SK-N-SH (cell line): ENCODE data around the gene USP12. TPM values are rescaled to one million over a fixed set of nuclear protein-coding genes. Genes with fewer than 3 reads are reported as not detected.

Experiments
- CTCF ChIA-PET: fragments of 300-600, 350-600 bp; formaldehyde crosslinking; extraction: SDS; loops from one replicate; lab custom pipeline; 2021; lab: Yijun Ruan, JAX
- POLR2A ChIA-PET: fragments of 350-600 bp; sonication (Branson Sonifier 250); formaldehyde crosslinking; extraction: SDS; loops from one replicate; lab custom pipeline; 2020; ENCODE audit warnings: antibody characterized with exemption, inconsistent platforms; lab: Yijun Ruan, JAX
- DNase-seq: peaks from one replicate; pipeline ENCODE4 v3.0.0; 2012
- H2AFZ ChIP-seq: fragments of 200-600 bp; sonication (generic); 2 replicates; pipeline ENCODE4 v1.8.1; 2016; ENCODE audit warnings: antibody characterized with exemption, mild to moderate bottlenecking, low read depth
- H3F3A ChIP-seq: fragments of 200-600 bp; sonication (generic); replicated peaks from 2 replicates; pipeline ENCODE3; 2016; ENCODE audit warnings: antibody characterized with exemption, mild to moderate bottlenecking; ENCODE audit not compliant: insufficient read depth
- H3K27ac ChIP-seq, 2 experiments: fragments of 200-500 bp in 1 of 2; fragments of 200-600 bp in 1 of 2; sonication (Bioruptor generic) in 1 of 2; sonication (generic), shearing (Covaris generic) in 1 of 2; 2 replicates each; pipeline versions ENCODE4 v1.5.1 to v1.6.1; 2014 to 2016; ENCODE audit warnings: low read depth in 2 of 2, inconsistent platforms in 1 of 2, low read length in 1 of 2, mild to moderate bottlenecking in 1 of 2, mixed read lengths in 1 of 2
- H3K27me3 ChIP-seq: fragments of 200-600 bp; sonication (generic), shearing (Covaris generic); 2 replicates; pipeline ENCODE4 v1.6.1; 2016; ENCODE audit warnings: mixed run types; ENCODE audit not compliant: insufficient read depth
- H3K36me3 ChIP-seq, 2 experiments: fragments of 200-500 bp in 1 of 2; fragments of 200-600 bp in 1 of 2; sonication (Bioruptor generic) in 1 of 2; sonication (generic) in 1 of 2; replicated peaks in 1 of 2; 2 replicates each; pipeline versions ENCODE3 to v1.5.1; 2014 to 2016; ENCODE audit warnings: low read length in 1 of 2, mild to moderate bottlenecking in 1 of 2; ENCODE audit not compliant: insufficient read depth in 2 of 2, control insufficient read depth in 1 of 2
- H3K4me1 ChIP-seq, 2 experiments: fragments of 200-500 bp in 1 of 2; fragments of 200-600 bp in 1 of 2; sonication (Bioruptor generic) in 1 of 2; sonication (generic), shearing (Covaris generic) in 1 of 2; 2 replicates each; pipeline versions ENCODE4 v1.5.1 to v1.6.1; 2014 to 2016; ENCODE audit warnings: low read depth in 1 of 2, low read length in 1 of 2, mixed run types in 1 of 2; ENCODE audit not compliant: insufficient read depth in 2 of 2, control insufficient read depth in 1 of 2
- H3K4me2 ChIP-seq: fragments of 200-600 bp; sonication (generic), shearing (Covaris generic); 2 replicates; pipeline ENCODE4 v1.6.1; 2017; ENCODE audit warnings: mixed run types
- H3K4me3 ChIP-seq, 2 experiments: fragments of 200-500 bp in 1 of 2; fragments of 200-600 bp in 1 of 2; sonication (Bioruptor generic) in 1 of 2; sonication (generic), shearing (Covaris generic) in 1 of 2; 2 replicates each; pipeline versions ENCODE4 v1.5.1 to v1.8.1; 2014 to 2016; ENCODE audit warnings: low read depth in 2 of 2, inconsistent platforms in 1 of 2, low read length in 1 of 2, mild to moderate bottlenecking in 1 of 2, mixed read lengths in 1 of 2, moderate library complexity in 1 of 2
- H3K79me2 ChIP-seq: fragments of 200-600 bp; sonication (generic); 2 replicates; pipeline ENCODE4 v1.8.1; 2017; ENCODE audit warnings: mild to moderate bottlenecking; ENCODE audit not compliant: insufficient read depth
- H3K9ac ChIP-seq: fragments of 200-600 bp; sonication (generic); 2 replicates; pipeline ENCODE4 v1.6.1; 2017; ENCODE audit warnings: mixed run types
- H3K9me2 ChIP-seq: fragments of 200-600 bp; sonication (generic); 2 replicates; pipeline ENCODE4 v1.6.1; 2017; ENCODE audit warnings: mixed run types
- H3K9me3 ChIP-seq: fragments of 200-600 bp; sonication (generic); 2 replicates; pipeline ENCODE4 v1.6.1; 2017; ENCODE audit warnings: mixed run types, mild to moderate bottlenecking, moderate library complexity
- H4K20me1 ChIP-seq: fragments of 200-600 bp; sonication (generic); 2 replicates; pipeline ENCODE4 v1.6.1; 2017; ENCODE audit warnings: mild to moderate bottlenecking, mixed run types; ENCODE audit not compliant: insufficient read depth
- CHD2 ChIP-seq: fragments of 150-350 bp; IDR thresholded peaks from 2 replicates; pipeline ENCODE4 v1.6.1; 2018; ENCODE audit warnings: low read length; ENCODE audit not compliant: partially characterized antibody
- ELF1 ChIP-seq: IDR thresholded peaks from 2 replicates; pipeline ENCODE4 v1.4.0; 2012
- EP300 ChIP-seq, 2 experiments: IDR thresholded peaks; 2 replicates each; pipeline versions ENCODE4 v1.4.0 to v1.6.1; 2012; ENCODE audit warnings: borderline replicate concordance in 1 of 2, low read depth in 1 of 2, low read length in 1 of 2
- FOXM1 ChIP-seq: IDR thresholded peaks from 2 replicates; pipeline ENCODE4 v1.4.0; 2012; ENCODE audit warnings: low read depth, mild to moderate bottlenecking
- GABPA ChIP-seq: IDR thresholded peaks from 2 replicates; pipeline ENCODE4 v1.4.0; 2012; ENCODE audit warnings: low read depth, mild to moderate bottlenecking
- GATA2 ChIP-seq: sonication (generic); formaldehyde crosslinking; IDR thresholded peaks from 2 replicates; pipeline ENCODE4 v1.5.0; 2020; ENCODE audit warnings: mild to moderate bottlenecking, missing genetic modification reagents
- JUND ChIP-seq: IDR thresholded peaks from 2 replicates; pipeline ENCODE4 v1.4.0; 2012
- MEF2A ChIP-seq: IDR thresholded peaks from 2 replicates; pipeline ENCODE4 v1.4.0; 2012; ENCODE audit warnings: low read depth, borderline replicate concordance
- MXI1 ChIP-seq: IDR thresholded peaks from 2 replicates; pipeline ENCODE4 v1.6.1; 2012; ENCODE audit warnings: mild to moderate bottlenecking, low read depth, low read length, improper control_type of control experiment
- NFIC ChIP-seq: IDR thresholded peaks from 2 replicates; pipeline ENCODE4 v1.4.0; 2012; ENCODE audit warnings: borderline replicate concordance
- POLR2AphosphoS5 ChIP-seq: IDR thresholded peaks from 2 replicates; pipeline ENCODE4 v1.6.1; 2012; ENCODE audit warnings: low read depth, low read length
- RCOR1 ChIP-seq: fragments of 150-350 bp; IDR thresholded peaks from 2 replicates; pipeline ENCODE4 v1.6.1; 2017; ENCODE audit warnings: antibody characterized with exemption, low read length
- SIN3A ChIP-seq: IDR thresholded peaks from 2 replicates; pipeline ENCODE4 v1.6.1; 2012; ENCODE audit warnings: low read depth, mild to moderate bottlenecking, low read length, moderate library complexity, borderline replicate concordance
- SMC3 ChIP-seq: IDR thresholded peaks from 2 replicates; pipeline ENCODE4 v1.6.1; 2012; ENCODE audit warnings: low read depth, low read length, improper control_type of control experiment
- TCF12 ChIP-seq: IDR thresholded peaks from 2 replicates; pipeline ENCODE4 v1.4.0; 2012
- YY1 ChIP-seq: IDR thresholded peaks from 2 replicates; pipeline ENCODE4 v1.4.0; 2012; ENCODE audit warnings: low read depth, mild to moderate bottlenecking
- WGBS: methylation state at CpG from one replicate; pipeline ENCODE4 v1.1.6; 2017; ENCODE audit warnings: low lambda C conversion rate; 5-methylcytosine and 5-hydroxymethylcytosine counted together
- polyA plus RNA-seq, 3 experiments: library from polyadenylated mRNA; depleted of rRNA; stranded (reverse); fragments of >200 nt; gene quantifications; 2 replicates each; pipeline ENCODE4 v1.2.3, GENCODE V29; 2012
- TF ChIP-seq, protein P1 (sequence below): fragments of 200-600 bp; sonication (generic); IDR thresholded peaks from 2 replicates; pipeline ENCODE4 v1.6.1; 2017; ENCODE audit warnings: antibody characterized with exemption, mild to moderate bottlenecking, moderate library complexity
- TF ChIP-seq, protein P2 (sequence below): fragments of 150-350 bp; IDR thresholded peaks from 2 replicates; pipeline ENCODE4 v1.6.1; 2016; ENCODE audit warnings: mild to moderate bottlenecking, low read depth, low read length
- TF ChIP-seq, protein P3 (sequence below): fragments of 150-350 bp; IDR thresholded peaks from 2 replicates; pipeline ENCODE4 v1.6.1; 2017; ENCODE audit warnings: antibody characterized with exemption, low read length, low read depth, borderline replicate concordance
- TF ChIP-seq, protein P4 (sequence below): IDR thresholded peaks from 2 replicates; pipeline ENCODE4; 2012

USP12 gene
- polyA plus RNA-seq, 1 of the 3 experiments (the other 2 are of a cell fraction), result 5.0 TPM

DNA sequence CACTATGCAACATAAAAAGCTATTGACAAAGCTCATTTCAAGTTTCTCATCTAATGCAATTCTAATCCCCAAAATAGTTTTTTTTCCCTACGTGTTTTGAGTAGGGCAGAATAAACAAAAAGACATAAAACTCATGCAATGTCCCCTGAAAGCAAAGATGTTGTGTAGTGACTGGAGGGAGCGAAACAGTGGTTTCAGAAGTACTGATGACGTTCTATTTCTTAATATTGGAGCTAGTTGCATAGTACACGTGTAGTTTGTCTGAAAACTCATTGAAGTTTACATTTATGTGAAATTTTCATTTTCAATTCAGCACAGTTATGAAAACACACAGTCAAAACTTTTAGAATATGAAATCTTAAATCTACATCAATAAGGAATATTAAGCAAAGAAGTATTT lies 31.6 kb downstream of the USP12 start:
- CTCF ChIA-PET, result interaction anchor here (0.6 kb wide), 1 partner anchor 1515 kb away, joined by 3 read pairs; no protein-coding TSS in a partner anchor
- Histone ChIP-seq H3K27me3 (no peaks in the 10 kb centered on the region), H3K9me3 (peaks cover 5% of the 10 kb centered on the region; the same call in 1 of the 2 replicates), H3F3A (no peaks in the 10 kb centered on the region), H3K4me1 (no peaks in the 10 kb centered on the region; a peak in 1 of 4 replicates), H3K79me2 (peaks cover 100% of the 10 kb centered on the region), H3K4me3 (no peak overlapping the region), H3K27ac (no peak overlapping the region), H3K9ac (no peak overlapping the region), H2AFZ (no peak overlapping the region), H3K4me2 (no peak overlapping the region), H4K20me1 (peaks cover 32% of the 10 kb centered on the region), H3K36me3 (peaks cover 0 to 12% of the 10 kb centered on the region in 2 experiments), H3K9me2 (no peaks in the 10 kb centered on the region)
- POLR2A ChIA-PET, result no interaction called here
- DNase-seq, result no peak
- TF ChIP-seq GABPA (no peak), TCF12 (no peak), EP300 (IDR thresholded peaks at IDR 0.05; ENCODE audit: borderline replicate concordance in 1 of 2, low read depth in 1 of 2, low read length in 1 of 2) (no peak), CHD2 (no peak), YY1 (no peak), SIN3A (no peak), SMC3 (no peak), NFIC (no peak), ELF1 (no peak), GATA2 (CRISPR knock-in tag) (no peak), MXI1 (no peak), MEF2A (no peak), JUND (no peak), POLR2AphosphoS5 (no peak), FOXM1 (no peak), RCOR1 (no peak)
- TF ChIP-seq, protein P1, sequence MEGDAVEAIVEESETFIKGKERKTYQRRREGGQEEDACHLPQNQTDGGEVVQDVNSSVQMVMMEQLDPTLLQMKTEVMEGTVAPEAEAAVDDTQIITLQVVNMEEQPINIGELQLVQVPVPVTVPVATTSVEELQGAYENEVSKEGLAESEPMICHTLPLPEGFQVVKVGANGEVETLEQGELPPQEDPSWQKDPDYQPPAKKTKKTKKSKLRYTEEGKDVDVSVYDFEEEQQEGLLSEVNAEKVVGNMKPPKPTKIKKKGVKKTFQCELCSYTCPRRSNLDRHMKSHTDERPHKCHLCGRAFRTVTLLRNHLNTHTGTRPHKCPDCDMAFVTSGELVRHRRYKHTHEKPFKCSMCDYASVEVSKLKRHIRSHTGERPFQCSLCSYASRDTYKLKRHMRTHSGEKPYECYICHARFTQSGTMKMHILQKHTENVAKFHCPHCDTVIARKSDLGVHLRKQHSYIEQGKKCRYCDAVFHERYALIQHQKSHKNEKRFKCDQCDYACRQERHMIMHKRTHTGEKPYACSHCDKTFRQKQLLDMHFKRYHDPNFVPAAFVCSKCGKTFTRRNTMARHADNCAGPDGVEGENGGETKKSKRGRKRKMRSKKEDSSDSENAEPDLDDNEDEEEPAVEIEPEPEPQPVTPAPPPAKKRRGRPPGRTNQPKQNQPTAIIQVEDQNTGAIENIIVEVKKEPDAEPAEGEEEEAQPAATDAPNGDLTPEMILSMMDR, result no peak
- TF ChIP-seq, protein P2, sequence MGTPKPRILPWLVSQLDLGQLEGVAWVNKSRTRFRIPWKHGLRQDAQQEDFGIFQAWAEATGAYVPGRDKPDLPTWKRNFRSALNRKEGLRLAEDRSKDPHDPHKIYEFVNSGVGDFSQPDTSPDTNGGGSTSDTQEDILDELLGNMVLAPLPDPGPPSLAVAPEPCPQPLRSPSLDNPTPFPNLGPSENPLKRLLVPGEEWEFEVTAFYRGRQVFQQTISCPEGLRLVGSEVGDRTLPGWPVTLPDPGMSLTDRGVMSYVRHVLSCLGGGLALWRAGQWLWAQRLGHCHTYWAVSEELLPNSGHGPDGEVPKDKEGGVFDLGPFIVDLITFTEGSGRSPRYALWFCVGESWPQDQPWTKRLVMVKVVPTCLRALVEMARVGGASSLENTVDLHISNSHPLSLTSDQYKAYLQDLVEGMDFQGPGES, result no peak
- TF ChIP-seq, protein P3, sequence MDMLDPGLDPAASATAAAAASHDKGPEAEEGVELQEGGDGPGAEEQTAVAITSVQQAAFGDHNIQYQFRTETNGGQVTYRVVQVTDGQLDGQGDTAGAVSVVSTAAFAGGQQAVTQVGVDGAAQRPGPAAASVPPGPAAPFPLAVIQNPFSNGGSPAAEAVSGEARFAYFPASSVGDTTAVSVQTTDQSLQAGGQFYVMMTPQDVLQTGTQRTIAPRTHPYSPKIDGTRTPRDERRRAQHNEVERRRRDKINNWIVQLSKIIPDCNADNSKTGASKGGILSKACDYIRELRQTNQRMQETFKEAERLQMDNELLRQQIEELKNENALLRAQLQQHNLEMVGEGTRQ, result no peak
- TF ChIP-seq, protein P4, sequence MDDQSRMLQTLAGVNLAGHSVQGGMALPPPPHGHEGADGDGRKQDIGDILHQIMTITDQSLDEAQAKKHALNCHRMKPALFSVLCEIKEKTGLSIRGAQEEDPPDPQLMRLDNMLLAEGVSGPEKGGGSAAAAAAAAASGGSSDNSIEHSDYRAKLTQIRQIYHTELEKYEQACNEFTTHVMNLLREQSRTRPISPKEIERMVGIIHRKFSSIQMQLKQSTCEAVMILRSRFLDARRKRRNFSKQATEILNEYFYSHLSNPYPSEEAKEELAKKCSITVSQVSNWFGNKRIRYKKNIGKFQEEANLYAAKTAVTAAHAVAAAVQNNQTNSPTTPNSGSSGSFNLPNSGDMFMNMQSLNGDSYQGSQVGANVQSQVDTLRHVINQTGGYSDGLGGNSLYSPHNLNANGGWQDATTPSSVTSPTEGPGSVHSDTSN, result no peak
- WGBS, result 98% methylated on average over 4 of the region's 4 CpGs
